Neuron (in vitro differentiated cells): Measurements from ENCODE around the gene NEDD4L.

Source experiments
- H2AFZ ChIP-seq: one replicate; pipeline ENCODE4 v1.6.1; 2013; ENCODE audit warnings: low read depth, mild to moderate bottlenecking, inconsistent platforms, low read length, moderate library complexity
- H3K27me3 ChIP-seq: one replicate; pipeline ENCODE4 v1.6.1; 2013; ENCODE audit warnings: low read length; ENCODE audit not compliant: insufficient read depth
- H3K36me3 ChIP-seq: one replicate; pipeline ENCODE4 v1.6.1; 2013; ENCODE audit warnings: low read length; ENCODE audit not compliant: insufficient read depth
- H3K4me1 ChIP-seq: one replicate; pipeline ENCODE4 v1.6.1; 2013; ENCODE audit warnings: low read length; ENCODE audit not compliant: insufficient read depth
- H3K4me3 ChIP-seq: 2 replicates; pipeline ENCODE4 v1.5.1; 2013; ENCODE audit warnings: mild to moderate bottlenecking, low read length, moderate library complexity
- H3K9me3 ChIP-seq: one replicate; pipeline ENCODE4 v1.6.1; 2013; ENCODE audit warnings: low read length

Gene NEDD4L

DNA sequence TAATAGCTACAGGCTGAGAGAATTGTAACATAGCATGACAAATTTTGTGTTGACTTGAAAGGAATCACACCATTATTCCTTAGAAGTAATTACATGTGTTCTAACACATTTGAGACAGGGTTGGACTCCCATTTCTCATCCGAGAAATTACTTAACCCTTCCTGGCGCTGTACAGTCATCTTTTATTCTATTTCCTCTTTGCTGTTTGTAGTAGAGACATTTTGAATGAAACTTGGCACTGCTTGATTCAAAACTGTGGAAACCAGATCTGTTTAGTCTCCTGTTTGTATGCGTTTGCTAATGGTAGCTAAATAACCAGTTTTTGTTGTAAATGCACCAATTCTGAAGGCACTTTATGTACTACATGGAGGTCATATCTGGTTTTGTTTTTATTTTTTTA lies 352.9 kb downstream of the NEDD4L start:
- no peaks in the 10 kb centered on the region for H3K9me3 ChIP-seq
- no peaks in the 10 kb centered on the region for H3K27me3 ChIP-seq
- H3K4me1 ChIP-seq = peaks cover 13% of the 10 kb centered on the region
- H3K4me3 ChIP-seq = no peak overlapping the region
- peaks cover 11% of the 10 kb centered on the region for H3K36me3 ChIP-seq
- H2AFZ ChIP-seq = no peak overlapping the region

DNA sequence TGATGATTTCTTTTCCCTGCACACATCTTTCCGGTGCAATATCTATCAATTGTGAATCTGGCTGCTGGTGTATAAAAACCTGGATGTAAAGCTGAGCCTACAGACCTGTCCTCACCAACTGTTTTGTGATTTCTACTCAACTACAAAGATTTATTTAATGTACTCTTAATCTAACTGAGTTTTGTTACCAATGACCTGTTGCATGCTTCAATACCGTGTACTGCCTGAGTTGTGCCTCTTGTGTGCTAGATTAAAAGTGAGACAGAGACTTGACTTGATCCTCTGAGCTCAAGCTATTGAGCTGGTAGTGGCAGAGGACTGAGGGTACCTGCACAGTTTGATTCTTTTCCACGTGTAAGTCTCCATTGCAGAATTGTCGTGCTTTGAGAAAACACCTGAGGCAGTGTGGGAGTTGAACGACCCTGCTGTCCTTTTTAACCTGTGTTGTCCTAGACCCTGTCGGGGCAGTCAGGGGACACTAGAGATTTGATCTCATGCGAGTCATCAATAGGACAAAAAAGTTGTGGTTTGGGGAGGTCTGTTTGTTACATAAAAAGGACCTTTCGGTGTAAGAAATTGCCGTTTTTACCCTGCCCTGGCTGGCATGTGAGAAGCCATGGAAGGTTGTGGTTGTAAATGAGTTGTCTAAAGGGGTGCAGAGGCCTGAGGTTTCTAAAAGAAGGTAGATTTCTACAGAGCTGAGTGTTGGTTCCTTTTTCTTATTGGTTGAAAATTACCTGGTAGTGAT lies 353.5 kb downstream of the NEDD4L start:
- Histone ChIP-seq H2AFZ (no peak overlapping the region), H3K4me3 (no peak overlapping the region), H3K27me3 (no peaks in the 10 kb centered on the region), H3K9me3 (no peaks in the 10 kb centered on the region), H3K36me3 (peaks cover 11% of the 10 kb centered on the region), H3K4me1 (peaks cover 7% of the 10 kb centered on the region)

DNA sequence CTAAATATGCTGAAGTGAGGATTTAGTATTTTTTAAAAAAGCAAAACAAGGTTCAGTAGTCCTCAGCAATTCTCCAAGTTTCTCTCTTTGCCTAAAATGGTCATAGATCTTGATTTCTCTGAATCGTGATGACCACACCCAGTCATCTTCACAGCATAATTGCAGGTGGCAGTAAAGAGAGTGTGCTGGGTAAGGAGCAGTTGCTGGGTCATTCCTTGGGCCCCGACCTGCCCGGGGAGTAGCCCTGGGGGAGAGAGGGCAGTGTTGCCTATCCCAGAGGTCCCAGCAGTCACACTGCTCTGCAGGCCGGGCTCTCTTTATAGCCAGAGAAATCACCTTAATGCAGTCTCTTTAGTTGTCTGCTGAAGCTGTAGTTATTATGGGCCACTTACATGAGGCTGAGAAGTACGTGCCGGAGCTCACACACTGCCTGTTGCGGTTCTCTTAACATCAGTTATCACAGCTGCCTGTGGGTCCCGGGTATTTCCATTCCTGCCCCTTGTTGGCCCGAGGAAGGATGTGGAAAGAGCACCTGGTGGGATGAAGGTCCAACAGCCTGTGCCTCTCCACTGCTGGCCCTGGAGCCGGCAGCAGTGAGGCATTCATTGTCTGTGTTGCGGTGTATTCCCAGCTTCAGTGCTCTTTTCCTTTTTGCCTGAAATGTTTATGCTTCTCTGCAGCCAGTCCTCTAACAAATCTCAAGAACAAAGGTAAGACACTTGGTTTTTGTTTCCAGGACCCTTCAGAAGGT lies 354.8 kb downstream of the NEDD4L start:
- Histone ChIP-seq H3K27me3 (no peaks in the 10 kb centered on the region), H3K4me3 (no peak overlapping the region), H3K4me1 (no peaks in the 10 kb centered on the region), H2AFZ (no peak overlapping the region), H3K36me3 (peaks cover 11% of the 10 kb centered on the region), H3K9me3 (no peaks in the 10 kb centered on the region)

DNA sequence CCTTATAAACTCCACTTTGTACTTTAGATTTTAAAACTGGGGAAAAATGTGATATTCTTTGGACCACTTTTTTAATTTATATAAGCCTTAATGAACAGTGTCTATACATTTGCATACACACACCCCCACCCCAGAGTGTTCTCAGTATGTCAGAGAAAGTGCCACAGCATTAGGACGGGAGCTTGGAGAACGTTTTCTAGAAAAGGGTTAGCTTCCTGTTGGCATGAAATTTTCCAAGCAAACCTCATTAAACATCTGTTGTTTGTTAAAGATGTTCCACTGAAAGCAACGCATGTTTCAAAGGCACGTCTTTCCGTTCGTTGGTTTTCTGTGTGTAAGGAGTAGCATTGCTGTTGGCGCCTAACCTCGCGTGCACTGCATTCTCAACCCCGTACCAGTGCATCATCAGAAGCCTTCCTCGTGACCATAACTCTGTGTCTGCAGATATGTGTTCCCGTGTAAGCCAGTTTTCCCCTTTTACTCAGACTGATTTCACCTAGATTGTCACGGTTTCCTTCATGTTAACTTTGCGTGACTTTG lies 356.4 kb downstream of the NEDD4L start:
- Histone ChIP-seq H3K4me3 (no peak overlapping the region), H3K9me3 (no peaks in the 10 kb centered on the region), H3K27me3 (no peaks in the 10 kb centered on the region), H3K36me3 (peaks cover 5% of the 10 kb centered on the region), H2AFZ (no peak overlapping the region), H3K4me1 (no peaks in the 10 kb centered on the region)

DNA sequence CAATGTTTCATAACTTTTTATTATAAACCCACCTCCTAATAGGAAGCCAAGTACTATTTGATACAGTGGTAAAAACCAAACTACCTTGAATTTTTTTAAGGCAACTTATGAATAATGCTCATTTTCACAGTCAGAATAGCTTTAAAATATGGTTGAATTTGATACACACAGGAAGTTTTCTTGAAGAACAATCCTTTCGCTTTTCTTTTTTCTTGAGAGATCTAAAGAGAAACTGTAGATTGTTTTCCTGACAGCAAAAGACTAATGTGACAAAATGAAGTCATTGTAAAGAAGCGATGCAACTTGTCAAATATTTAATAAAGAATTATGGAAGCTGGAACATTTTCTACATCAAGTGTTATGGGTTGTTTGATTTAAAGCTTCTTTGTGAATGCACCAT lies 357.2 kb downstream of the NEDD4L start:
- Histone ChIP-seq H3K36me3 (peaks cover 5% of the 10 kb centered on the region), H3K27me3 (no peaks in the 10 kb centered on the region), H2AFZ (no peak overlapping the region), H3K4me1 (no peaks in the 10 kb centered on the region), H3K9me3 (no peaks in the 10 kb centered on the region), H3K4me3 (no peak overlapping the region)

DNA sequence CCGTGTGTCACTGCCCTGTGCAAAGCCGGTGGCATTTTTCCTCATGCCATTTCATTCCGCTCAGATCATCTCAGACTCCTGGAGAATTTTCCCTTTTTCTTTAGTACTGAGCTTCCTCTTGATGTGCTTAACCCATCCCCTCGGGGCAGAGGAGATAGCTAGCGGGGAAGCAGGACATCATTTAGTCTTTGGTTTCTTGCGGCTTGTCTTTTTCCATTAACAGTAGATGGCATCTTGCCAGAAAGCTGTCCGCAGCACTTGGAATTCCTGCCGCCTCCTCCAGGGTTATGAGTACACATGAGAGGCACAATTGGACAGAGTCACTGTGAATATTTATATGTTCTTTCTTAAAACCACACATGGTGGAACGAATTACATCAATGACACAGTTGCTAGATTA lies 358.2 kb downstream of the NEDD4L start:
- Histone ChIP-seq H3K9me3 (no peaks in the 10 kb centered on the region), H2AFZ (no peak overlapping the region), H3K4me3 (no peak overlapping the region), H3K36me3 (peaks cover 2% of the 10 kb centered on the region), H3K27me3 (no peaks in the 10 kb centered on the region), H3K4me1 (peaks cover 4% of the 10 kb centered on the region)

DNA sequence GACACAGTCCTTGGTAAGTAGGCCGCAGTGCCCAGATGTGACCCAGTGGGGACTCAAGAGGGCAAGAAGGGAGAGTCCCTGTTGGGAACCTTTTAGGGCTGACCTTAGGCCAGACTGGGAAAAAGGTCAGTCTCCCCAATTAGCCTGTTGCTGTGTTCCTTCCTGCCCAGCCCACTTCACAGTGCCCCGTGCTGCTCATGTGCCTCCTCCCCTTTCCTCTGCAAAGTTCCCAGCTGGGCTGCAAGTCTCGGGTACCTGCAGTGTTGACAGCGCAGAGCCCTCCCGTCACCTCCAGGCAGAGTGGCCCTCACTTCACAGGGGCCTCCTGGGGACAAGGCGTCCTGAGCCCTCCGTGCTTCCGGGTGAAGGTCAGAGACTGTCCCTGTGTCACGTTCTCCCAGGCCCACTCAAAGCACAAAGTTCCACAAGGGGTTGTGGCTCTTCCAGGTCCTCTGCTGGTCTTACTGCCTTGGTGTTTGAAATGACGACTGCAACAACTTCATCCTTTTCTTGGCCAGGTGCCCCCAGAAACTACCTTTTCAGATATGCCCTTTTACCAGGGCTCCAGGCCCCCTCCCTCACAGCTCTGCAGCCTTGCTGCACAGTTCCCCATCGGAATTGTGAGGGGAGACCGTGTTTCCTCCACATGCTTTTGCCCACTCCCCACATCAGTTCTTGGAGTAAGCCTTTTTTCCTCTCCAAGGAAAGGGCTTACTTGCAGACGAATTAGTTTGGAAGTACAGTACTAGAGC lies 359.1 kb downstream of the NEDD4L start:
- H3K4me1 ChIP-seq = peaks cover 12% of the 10 kb centered on the region
- H3K27me3 ChIP-seq = no peaks in the 10 kb centered on the region
- no peak overlapping the region for H3K4me3 ChIP-seq

DNA sequence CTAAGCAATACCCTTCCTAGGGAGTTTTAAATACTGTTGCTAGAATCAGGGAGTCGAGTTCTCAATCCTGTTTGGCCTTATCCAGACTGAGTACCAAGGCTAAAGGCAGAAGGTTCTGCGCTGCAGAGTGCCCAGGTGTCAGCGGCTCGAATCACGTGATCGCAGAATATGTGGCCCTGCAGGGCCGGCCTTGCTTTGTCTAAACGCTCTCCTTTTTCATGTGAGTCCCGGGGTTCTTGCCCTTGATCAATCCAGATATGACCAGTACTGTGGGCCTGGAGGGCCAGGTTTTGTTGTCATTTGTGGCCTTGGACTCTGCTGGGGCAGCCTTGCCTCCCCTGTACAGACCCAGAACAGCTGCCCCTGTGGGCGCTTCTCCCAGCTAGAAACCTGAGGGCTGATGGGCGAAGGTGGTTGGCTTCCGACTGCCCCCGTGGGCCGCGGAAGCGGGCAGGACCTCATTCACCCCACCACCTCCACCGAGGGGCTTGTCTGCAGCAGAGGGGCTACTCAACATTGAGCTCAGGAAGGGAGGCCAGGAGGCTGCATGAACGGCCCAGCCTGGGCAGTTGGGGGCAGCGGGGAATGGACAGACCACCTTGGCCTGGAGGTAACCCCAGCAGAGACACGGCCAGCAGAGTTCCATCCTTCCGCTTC lies 359.9 kb downstream of the NEDD4L start:
- no peaks in the 10 kb centered on the region for H3K9me3 ChIP-seq
- no peaks in the 10 kb centered on the region for H3K36me3 ChIP-seq
- H3K27me3 ChIP-seq = no peaks in the 10 kb centered on the region
- H3K4me1 ChIP-seq = peaks cover 12% of the 10 kb centered on the region
- H2AFZ ChIP-seq = no peak overlapping the region
- no peak overlapping the region for H3K4me3 ChIP-seq

More for the DNA sequence above, 359.1 kb downstream of the NEDD4L start:
- H3K36me3 ChIP-seq = no peaks in the 10 kb centered on the region
- H2AFZ ChIP-seq = no peak overlapping the region
- no peaks in the 10 kb centered on the region for H3K9me3 ChIP-seq

DNA sequence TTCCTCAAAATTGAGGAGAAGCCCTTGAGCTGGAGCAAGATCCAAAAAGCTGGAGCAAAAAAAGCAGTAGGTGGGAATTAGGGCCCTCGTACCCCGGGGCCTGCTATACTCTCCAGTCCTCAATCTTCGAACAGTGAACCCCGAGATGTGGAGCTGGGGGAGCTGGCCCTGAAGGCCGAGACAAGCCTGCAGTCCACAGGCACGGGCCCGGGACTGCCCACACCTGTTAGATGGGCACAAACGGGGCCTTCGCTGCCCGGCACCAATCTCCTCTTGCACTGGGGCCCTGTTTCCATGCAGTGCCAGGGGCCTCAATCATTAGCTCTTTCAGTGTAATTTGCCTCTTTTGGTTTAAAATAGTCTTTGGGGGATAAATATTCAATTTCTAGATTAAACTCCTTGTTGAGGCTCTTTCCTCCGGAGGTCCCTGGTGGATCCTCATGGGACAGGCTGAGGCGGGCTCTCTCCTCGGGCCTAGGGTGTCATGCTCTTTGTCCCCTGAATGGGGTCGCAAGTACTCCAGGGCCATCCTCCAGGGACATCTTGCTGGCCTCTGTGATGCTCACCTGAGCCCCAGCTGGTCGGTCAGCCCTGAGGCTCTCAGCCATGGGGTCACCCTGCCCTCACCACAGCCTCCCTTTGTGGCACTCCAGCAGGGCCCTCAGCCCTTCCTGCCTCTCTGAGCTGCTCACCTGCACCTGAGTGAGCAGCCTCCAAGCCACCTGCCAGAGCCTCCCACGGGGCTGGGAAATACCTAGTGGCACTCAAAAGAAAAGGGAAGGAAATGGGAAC lies 361.3 kb downstream of the NEDD4L start:
- no peak overlapping the region for H3K4me3 ChIP-seq
- no peaks in the 10 kb centered on the region for H3K27me3 ChIP-seq
- H3K36me3 ChIP-seq = no peaks in the 10 kb centered on the region
- peaks cover 12% of the 10 kb centered on the region for H3K4me1 ChIP-seq
- H2AFZ ChIP-seq = no peak overlapping the region
- no peaks in the 10 kb centered on the region for H3K9me3 ChIP-seq

DNA sequence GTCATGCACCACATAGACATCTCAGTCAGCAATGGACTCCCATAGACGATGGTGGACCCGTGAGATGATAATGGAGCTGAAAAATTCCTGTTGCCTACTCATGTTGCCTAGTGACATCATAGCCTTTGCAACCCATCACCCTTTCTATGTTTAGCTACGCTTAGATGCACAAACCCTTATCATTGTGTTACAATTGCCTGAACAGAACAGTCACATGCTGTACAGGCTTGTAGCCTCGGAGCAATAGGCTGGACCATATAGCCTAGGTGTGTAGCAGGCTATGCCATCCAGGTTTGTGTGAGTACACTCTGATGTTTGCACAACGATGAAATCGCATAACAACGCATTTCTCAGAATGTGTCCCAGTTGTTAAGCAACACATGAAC lies 363.2 kb downstream of the NEDD4L start:
- no peak overlapping the region for H3K4me3 ChIP-seq
- peaks cover 12% of the 10 kb centered on the region for H3K4me1 ChIP-seq
- no peaks in the 10 kb centered on the region for H3K9me3 ChIP-seq
- peaks cover 2% of the 10 kb centered on the region for H3K27me3 ChIP-seq
- no peaks in the 10 kb centered on the region for H3K36me3 ChIP-seq
- no peak overlapping the region for H2AFZ ChIP-seq

DNA sequence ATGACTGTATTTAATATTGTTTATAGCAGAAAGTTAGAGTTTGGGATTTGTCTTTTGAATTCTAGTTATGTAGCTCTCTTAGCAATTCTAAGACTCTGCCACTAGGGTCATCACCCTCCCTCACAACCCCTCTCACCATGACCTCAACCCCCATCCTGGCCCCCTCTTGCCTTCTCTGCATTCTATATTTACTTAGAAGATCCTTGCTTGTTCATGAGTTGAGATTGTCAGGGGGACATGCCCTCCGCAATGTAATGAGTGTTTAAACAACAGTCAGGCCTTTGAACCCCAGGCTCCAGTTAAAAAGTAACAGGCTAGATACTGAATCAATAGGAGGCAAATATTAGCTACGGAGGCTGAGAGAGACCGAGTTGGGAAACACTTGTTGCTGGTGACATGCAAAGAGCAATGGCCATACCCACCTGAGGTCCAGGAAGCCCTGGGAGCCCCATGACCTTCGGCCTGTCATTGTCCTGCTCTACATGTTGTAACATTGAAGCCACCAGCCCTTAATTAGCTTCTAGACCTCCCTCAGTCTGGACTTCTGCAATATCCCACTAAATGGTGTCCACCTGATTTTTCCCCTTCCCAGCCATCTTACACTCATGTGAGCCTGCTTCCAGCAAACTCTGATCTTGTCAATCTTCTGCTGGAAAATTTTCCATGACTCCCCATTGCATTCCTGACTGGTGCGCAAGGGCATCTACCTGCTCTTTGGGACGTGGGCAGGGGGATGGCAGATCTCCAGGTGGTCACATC lies 363.8 kb downstream of the NEDD4L start:
- Histone ChIP-seq H3K9me3 (no peaks in the 10 kb centered on the region), H3K27me3 (peaks cover 2% of the 10 kb centered on the region), H2AFZ (no peak overlapping the region)

More for the DNA sequence above, 363.8 kb downstream of the NEDD4L start:
- no peaks in the 10 kb centered on the region for H3K36me3 ChIP-seq
- H3K4me1 ChIP-seq = peaks cover 12% of the 10 kb centered on the region
- no peak overlapping the region for H3K4me3 ChIP-seq
